HG02943 (cell line): ENCODE results near the gene RNASE13.

ENCODE experiments used
- ATAC-seq: cut with Tn5 transposase; IDR thresholded peaks from one replicate; pipeline ENCODE4 v1.9.1; 2021; ENCODE audit warnings: mild to moderate bottlenecking, low read depth, moderate library complexity; ENCODE audit not compliant: unreplicated experiment

The RNASE13 gene

DNA sequence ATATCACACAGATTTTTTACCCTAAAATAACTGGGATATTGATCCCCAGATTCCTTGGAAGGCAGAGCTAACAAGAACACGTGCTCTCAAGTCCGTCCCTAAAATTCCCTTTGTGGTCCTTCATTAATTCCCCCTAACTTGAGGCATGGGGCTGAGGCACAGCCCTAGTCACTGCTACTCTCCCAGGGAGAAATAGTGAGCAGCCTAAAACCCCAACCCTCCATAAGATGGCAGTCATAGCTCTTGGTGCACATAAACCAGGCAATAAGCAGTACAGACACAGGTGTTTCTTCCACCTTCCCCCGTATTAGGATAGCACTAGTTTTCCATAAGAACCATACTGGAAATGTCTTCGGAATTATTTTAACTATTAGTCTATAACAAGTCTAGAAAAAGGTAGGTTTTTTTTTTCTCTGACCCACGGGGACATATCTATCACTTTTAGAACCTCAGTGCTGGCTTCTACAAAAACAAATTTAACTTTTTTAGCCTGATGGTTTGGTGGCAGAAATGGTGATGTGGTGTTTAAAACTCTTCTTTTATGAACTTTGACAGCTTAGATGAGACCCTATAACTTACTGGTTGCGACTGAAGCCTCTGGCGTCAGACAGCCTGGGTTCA, 32.4 kb upstream of the RNASE13 start:
- no peak for ATAC-seq

DNA sequence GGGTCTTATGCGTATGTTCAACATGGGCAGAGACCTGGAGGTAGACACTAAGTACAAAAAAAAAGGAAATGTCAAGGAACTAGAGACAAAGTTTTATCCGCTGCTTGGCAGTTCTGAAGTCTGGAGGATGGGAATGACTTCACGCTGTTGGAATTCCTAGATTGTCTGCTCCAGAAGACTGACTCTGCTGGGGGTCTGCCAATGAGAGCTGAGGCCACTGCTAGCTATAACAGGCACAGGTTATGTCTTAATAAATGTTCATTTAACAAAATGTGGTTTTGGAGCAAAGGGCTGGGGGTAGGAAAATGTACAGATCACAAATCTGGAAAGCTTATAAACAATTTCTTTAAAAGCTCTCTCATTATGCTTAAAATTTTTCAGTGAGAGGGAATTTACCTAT, 28.9 kb upstream of the RNASE13 start:
- ATAC-seq: no peak

DNA sequence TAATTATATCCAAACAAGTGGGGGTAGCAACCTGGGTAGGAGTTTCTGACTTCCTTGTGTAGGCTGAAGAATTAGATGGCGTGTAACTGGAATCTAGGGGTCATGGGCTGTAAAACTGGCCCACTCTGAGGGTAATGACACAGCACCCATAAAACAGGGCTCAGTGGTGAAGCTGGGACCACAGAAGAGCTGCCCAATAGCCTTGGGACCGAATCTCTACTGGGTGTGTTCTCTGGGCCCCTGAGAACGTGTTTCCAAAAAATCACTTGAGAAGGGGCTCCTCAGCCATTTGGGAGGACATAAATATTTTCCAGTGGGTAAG, 26.7 kb upstream of the RNASE13 start:
- no peak for ATAC-seq

DNA sequence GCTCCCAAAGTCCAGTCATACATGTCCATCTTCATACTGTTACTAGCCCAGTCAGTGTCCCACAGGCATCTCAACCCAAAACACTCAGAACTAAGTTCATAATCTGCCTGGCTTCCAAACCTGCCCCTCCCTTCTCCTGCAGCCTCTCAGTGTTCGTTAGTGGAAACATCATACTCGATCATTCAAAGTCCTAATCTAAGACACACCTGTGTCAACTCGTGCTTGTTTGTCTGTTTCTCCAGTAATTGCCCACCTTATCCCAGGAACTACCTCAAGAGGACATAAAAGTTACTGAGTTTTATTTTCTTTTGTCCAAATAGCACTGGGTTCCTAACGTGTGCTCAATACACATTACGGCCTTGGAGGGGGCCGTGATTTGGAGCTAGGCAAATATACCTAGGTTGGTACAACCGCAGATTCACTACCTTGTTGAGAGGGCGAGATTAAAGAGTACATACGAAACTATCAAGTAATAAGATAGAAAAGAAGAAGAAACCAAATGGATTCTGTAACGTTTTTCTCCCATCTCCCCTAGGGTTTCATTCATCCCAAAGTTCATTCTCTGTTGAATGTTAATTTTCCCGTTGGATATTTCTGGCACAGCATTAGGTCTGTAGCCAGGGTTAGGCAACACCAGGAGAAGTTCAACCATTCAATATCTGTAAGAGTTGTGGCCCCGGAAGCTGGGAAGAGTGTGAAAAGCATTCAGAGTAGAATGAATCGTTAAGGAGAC, 26.2 kb upstream of the RNASE13 start:
- no peak for ATAC-seq

DNA sequence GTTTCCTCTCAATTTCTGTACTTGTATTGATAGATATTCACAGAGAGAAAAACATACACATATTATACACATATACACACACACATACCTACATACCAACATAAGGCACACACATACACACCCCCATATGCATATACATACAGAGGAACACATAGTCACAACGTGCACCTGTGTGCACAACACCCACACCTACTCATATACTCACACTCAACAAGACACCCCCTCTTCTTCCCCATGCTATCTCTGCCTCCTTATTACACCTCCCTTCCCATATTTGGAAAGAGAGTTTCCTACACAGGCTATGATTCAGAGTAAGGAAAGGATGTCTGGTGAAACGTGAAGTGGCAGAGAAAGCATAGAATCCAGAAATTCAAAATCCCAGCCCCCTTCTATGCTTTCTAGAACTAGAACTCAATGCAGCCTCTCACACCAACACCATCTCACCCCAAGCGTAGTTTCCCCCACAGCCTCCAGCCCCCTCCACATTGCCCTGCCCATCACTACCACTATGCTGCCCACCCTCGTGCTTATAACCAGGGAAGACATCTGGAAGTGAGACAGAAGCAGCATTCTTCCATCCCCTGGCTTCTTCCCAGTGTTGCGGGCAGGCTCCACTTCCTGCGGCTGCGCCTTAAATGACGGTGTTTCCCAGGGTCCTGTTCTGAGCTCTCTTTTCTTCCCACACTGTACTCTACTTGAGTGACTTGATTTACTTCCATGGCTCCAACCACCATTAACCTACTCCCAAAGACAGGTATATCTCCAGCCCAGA, 25.4 kb upstream of the RNASE13 start:
- ATAC-seq: no peak

DNA sequence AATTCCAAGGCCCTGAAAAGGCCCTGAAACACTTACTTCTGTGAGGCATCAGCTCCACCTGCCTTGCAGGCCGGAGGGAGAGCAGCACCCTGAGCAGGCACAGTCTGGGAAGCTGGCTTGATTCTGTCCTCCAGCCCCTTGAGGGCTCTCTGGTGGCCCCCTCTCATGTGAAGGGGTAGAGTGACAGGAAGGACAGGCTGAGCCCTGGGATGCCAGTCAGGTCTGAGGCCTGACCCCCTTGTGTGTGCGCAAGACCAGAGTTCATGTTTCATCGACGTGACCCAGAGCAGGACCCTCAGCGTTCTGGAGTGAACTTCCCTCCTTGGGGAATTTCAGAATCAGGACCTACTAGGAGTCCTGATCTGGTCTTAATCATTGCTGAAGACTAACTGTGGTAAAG, 24.3 kb upstream of the RNASE13 start:
- ATAC-seq: no peak

DNA sequence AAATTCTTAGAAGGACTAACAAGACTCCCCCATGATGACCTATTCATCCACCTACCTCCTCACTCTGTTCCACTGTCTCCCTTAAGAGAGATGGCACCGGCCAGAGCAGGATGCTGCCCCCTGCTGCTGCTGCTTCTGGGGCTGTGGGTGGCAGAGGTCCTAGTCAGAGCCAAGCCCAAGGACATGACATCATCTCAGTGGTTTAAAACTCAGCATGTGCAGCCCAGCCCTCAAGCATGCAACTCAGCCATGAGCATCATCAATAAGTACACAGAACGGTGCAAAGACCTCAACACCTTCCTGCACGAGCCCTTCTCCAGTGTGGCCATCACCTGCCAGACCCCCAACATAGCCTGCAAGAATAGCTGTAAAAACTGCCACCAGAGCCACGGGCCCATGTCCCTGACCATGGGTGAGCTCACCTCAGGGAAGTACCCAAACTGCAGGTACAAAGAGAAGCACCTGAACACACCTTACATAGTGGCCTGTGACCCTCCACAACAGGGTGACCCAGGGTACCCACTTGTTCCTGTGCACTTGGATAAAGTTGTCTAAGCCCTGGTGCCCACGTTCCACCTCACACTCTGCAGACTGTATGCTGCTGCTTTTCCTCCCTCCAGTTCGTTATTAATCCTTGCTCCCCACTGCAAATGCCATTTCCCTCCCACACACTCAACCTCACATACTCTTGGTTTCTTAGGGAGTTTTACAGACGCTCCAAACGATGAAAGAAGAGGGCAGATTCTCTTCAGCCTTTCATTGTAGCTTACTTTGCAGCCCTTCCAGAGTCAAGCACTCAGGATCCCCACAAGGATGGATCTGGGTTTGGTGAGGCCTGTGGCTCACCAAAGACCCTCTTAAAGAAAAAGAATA, 23.4 kb upstream of the RNASE13 start, which contains the start of gene RNASE8:
RNASE8 (plus strand) TSS at position 20 of the 873 bp plus-strand sequence; CDS start at position 91, 71 bp downstream.
- no peak for ATAC-seq

DNA sequence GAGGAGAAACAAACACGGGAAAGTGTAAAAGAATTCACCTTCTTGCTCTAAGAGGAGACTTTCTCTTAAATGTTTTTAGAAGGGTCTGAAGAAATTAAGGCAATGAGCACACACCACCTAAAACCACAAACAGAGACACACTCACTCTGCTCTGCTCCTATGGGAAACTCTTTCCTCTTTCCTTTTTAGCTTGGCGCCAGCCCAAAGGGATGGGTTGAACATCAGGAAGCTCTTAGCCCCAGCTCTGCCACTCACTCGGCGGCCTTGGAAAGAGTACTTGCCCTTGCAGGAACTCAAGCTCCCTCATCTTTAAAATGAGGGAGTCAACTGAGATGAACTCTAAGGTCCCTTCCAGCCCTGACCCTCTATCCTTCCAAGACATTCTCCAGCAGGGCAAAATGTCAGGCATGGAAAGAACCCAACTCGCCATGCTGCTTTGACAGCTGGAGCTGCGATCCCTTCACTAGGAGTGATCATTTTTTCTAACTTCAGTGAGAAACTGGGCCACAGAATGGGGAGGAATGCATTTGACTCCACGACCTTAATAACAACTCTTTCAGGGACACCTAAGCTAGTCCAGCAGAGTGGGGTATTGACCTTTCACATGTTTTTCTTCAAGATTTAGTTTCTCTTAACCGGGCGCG, 22.0 kb upstream of the RNASE13 start:
- ATAC-seq: no peak

DNA sequence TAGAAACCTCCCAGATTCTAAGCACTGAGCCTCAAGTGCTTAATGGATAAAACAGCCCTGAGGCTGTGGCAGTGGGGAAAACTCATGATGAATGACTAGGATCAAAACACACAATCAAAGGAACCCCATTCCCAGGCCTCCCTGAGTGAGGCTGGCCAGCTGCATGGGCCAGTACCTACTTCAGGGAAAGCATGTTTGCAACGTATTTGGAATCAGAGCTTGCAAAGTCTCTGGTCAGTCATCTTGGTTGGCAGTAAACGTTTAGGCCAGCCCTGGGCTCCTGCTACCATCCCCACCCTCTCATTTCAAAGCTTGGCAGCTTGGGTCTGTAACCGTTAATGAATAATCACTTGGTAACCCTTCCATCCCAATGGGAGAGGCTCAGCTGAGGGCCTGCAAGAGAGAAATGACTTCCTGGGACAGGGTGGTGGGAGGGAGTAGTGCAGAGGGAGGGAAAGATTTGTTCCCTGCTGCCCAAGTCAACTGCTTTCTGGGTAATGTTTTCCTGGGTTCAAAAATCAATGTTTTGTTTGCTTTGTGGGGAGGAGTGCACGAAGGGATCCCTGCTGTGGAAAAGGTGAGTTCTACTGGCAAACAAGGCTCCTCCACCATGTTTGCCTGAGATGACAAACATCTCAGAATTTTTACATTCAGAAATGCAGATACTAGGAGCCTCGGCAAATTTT, 21.0 kb upstream of the RNASE13 start:
- no peak for ATAC-seq

DNA sequence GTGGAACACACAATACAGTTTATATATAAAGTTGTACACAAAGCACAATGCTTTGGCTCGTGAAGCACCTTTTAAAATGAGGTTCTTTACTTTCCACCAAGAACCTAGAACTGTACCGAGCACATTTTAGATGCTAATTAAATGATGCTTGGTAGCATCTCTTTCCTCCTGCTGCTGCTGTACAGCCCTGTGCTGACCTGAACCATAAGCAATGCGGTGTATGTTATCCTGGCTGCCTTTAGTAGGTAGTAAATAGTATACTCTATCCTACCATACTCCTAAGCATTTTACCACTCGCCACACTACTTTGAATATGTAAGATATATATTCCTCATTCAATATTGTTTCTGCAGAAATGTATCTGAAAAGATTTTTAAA, 20.1 kb upstream of the RNASE13 start:
- ATAC-seq: no peak

DNA sequence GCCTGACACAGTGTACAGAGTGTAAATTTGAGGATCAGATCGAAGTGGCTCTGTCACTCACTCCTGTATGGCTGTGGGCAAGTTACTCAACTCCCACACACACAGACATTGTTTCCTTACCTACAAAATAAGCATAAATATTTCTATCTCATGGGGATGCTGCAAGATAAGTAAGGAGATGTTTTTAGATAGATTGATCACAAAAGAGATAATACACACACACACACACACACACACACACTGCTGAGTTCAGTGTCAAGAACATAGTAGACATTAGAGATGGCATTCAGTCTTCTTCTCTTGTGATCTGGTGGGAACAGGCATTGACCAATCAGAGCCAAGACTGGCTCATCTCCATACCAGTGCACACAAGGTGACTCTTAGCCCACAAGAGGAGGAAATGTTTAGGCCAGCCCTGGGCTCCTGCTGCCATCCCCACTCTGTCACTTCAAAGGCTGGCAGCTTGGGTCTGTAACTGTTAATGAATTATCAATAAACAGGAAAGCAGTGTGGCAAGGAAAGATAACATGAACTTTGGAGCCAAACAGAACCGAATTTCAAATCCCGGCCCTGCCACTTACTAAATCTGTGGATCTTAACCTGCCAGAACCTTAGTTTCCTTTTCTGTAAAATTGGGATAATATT, 19.6 kb upstream of the RNASE13 start:
- no peak for ATAC-seq

DNA sequence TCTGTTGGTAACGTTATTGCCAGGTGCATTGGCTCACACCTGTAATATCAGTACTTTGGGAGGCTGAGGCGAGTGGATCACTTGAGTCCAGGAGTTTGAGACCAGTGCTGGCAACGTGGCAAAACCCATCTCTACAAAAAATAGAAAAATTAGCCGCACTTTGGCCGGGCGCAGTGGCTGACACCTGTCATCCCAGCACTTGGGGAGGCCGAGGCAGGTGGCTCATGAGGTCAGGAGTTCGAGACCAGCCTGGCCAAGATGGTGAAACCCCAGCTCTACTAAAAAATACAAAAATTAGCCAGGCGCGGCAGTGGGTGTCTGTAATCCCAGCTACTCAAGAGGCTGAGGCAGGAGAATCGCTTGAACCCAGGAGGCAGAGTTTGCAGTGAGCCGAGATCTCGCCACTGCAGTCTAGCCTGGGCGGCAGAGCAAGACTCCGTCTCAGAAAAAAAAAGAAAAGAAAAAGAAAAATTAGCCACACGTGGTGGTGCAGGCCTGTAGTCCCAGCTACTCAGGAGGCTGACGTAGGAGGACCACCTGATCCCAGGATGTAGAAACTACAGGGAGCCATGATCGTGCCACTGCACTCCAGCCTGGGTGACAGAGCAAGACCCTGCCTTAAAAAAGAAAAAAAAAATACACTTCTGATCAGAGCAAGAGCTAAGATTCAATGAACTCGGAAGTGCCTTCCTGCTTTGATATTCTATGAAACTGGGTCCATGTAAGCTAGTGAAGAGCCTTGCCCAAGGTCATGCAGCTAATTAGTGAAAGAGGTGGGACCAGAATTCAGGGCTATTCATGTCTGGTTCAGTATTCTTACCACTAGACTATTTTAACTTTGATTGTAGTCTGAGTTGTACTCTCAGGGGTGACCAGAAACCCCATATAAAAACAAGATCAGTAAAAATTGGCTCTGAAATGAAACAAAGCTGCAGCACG, 18.8 kb upstream of the RNASE13 start:
- no peak for ATAC-seq

DNA sequence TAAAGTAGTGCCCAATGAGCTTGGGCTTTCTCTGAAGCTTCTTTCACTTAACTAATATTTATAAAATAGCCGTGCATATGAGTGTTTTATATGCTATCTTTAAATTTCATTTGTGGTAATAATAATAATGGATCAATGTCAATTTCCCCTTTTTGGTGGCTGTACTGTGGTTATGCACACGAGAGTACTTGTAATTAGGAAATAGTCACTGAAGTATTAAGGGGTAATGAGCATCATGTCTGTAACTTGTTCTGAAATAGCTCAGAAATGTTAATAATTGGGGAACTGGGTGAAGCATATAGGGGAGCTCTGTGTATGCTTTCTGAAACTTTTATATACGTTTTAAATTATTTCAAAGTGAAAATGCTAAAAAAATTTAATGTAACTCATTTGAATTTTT, 16.0 kb upstream of the RNASE13 start:
- no peak for ATAC-seq

DNA sequence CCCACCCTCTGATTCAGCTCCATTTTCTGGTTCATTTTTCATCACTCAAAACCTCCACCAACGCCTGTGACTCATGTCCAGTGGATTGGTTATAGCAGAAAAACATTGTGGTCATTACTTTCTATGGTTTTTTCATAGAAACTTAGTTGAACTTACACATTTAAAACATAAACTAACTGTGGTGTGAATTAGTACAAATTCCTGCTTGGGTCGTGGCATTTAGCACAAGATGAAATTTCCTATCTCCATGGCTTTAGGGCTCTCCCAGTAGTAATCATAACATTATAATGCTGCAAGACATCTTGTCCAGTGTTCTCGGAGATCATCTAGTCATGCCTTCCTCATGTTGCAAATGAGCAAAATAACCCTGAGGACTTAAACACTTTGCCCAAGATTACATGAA, 14.7 kb upstream of the RNASE13 start:
- no peak for ATAC-seq

DNA sequence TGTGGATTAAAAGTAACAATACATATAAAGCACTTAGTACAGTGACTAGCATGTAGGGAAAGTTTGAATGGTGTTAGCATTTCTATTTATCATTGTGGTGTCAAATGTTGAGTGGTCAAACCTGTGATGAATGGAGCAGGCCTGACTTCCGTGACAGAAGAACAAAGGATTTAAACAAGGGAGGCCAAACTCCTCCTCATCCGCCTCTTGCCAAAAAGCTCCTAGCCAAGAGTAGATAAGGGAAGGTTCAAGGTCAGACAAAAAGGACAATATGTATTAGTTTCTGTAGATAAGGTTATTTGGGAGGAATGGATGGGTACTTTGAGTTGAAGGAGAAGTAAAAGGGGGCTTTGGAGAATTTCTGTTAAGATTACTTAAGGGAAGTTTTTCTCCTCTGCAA, 14.0 kb upstream of the RNASE13 start:
- ATAC-seq: no peak

DNA sequence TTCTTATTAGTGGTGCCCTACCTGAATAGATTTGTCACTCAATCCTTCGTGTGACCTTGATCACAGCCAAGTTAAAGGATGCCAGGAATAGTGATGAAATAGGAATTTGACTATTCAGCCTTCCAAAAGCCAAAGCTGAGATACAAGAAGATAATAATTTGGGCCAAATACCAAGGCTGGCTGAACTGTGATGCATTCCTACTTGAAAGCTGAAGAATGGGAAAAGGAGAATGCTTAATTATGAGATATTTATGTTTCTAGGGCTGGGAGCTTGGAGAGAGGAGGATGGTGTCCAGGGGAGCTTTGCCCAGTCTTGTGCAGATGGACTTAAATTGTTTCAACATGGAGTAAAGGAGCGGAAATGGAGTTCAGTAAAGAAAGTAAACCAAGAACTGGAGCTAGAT, 12.8 kb upstream of the RNASE13 start:
- no peak for ATAC-seq

DNA sequence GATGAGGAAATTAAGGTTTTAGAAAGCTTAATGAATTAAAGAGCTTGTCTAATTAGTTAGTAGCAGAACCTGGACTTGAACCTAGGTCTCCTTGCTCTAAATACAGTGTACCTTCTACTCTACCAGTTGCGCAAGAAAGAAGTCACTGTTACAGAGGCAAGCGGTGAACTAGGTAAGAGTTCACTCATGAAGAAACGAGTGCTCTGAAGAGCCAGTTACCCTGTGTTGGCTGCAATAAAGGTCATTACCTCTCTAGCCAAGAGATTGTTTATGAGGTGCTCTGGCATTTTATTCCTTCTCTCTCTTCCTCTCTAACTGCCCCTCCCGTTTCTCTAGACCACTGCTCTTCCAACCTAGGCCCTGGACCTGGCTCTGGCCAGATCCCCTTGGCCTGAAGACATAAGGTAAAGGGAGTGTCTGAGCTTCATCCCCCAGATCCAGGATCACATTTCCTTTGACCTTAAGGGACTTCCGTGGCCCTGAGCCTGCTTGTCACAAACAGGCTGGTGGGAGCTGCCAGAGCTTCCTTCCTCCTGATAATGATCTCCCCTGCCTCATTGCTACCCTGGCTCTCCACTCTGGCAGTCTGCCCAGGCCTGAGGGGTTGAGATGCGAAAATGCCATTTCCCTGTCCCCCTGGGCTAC, 9.5 kb upstream of the RNASE13 start:
- no peak for ATAC-seq
